Liver (tissue), 9 donors: Measurements from ENCODE around the gene S100A12. TPM values are rescaled to one million over a fixed set of nuclear protein-coding genes. Genes with fewer than 3 reads are reported as not detected.

Experiments
- DNase-seq: peaks from one replicate; pipeline ENCODE4 v3.0.0-alpha.2; 2017; ENCODE audit warnings: low spot score
- H3K27ac ChIP-seq, 2 donors: one replicate each; pipeline ENCODE4 v1.7.0; 2013; ENCODE audit warnings: inconsistent platforms in 2 of 2, low read length in 2 of 2, control low read depth in 1 of 2, low read depth in 1 of 2, mild to moderate bottlenecking in 1 of 2
- H3K27me3 ChIP-seq, 4 donors: one replicate each; pipeline versions ENCODE4 v1.6.1 to v1.7.0; 2013; ENCODE audit warnings: low read length in 3 of 4, inconsistent platforms in 1 of 4, mild to moderate bottlenecking in 1 of 4, moderate library complexity in 1 of 4; ENCODE audit not compliant: control insufficient read depth in 4 of 4, insufficient read depth in 4 of 4
- H3K36me3 ChIP-seq, 4 donors: one replicate each; pipeline versions ENCODE4 v1.6.1 to v1.7.0; 2013; ENCODE audit warnings: low read length in 3 of 4, mild to moderate bottlenecking in 3 of 4, low read depth in 1 of 4, moderate library complexity in 1 of 4; ENCODE audit not compliant: control insufficient read depth in 4 of 4, insufficient read depth in 3 of 4
- H3K4me1 ChIP-seq, 4 donors: one replicate each; pipeline versions ENCODE4 v1.6.1 to v1.7.0; 2013; ENCODE audit warnings: low read length in 3 of 4, mild to moderate bottlenecking in 3 of 4, moderate library complexity in 1 of 4; ENCODE audit not compliant: control insufficient read depth in 4 of 4, insufficient read depth in 4 of 4
- H3K4me3 ChIP-seq, 3 donors: one replicate each; pipeline versions ENCODE4 v1.6.1 to v1.7.0; 2013; ENCODE audit warnings: low read length in 3 of 3, control low read depth in 1 of 3, low read depth in 1 of 3, mild to moderate bottlenecking in 1 of 3
- H3K9ac ChIP-seq, 2 donors: one replicate each; pipeline ENCODE4 v1.7.0; 2013; ENCODE audit warnings: low read length in 2 of 2, mild to moderate bottlenecking in 2 of 2, moderate library complexity in 2 of 2, control low read depth in 1 of 2, low read depth in 1 of 2
- H3K9me3 ChIP-seq, 4 donors: one replicate each; pipeline versions ENCODE4 v1.6.1 to v1.7.0; 2013; ENCODE audit warnings: low read length in 3 of 4; ENCODE audit not compliant: control insufficient read depth in 4 of 4
- ATF3 ChIP-seq: IDR thresholded peaks from 2 replicates; pipeline ENCODE4 v1.6.1; 2016; ENCODE audit warnings: antibody characterized with exemption
- EGR1 ChIP-seq, 2 donors: IDR thresholded peaks; 2 replicates each; pipeline ENCODE4 v1.6.1; 2016 to 2018; ENCODE audit warnings: antibody characterized with exemption in 2 of 2, low read depth in 2 of 2
- FOXA1 ChIP-seq: IDR thresholded peaks from 2 replicates; pipeline ENCODE4 v1.6.1; 2016; ENCODE audit warnings: antibody characterized with exemption
- GABPA ChIP-seq, 2 donors: IDR thresholded peaks in 1 of 2; conservative IDR thresholded peaks in 1 of 2; 2 replicates each; pipeline ENCODE4 v1.6.1; 2016; ENCODE audit warnings: antibody characterized with exemption in 2 of 2, mild to moderate bottlenecking in 1 of 2, moderate library complexity in 1 of 2
- HNF4A ChIP-seq, 2 donors: conservative IDR thresholded peaks; 2 replicates each; pipeline ENCODE4 v1.6.1; 2016; ENCODE audit warnings: antibody characterized with exemption in 2 of 2, mild to moderate bottlenecking in 2 of 2
- HNF4G ChIP-seq: IDR thresholded peaks from 2 replicates; pipeline ENCODE4 v1.6.1; 2016; ENCODE audit warnings: antibody characterized with exemption
- JUND ChIP-seq, 2 donors: IDR thresholded peaks; 2 replicates each; pipeline ENCODE4 v1.6.1; 2016; ENCODE audit warnings: antibody characterized with exemption in 2 of 2
- MAX ChIP-seq: IDR thresholded peaks from 2 replicates; pipeline ENCODE4 v1.6.1; 2016; ENCODE audit warnings: antibody characterized with exemption
- NR2F2 ChIP-seq: IDR thresholded peaks from 2 replicates; pipeline ENCODE4 v1.6.1; 2016; ENCODE audit warnings: antibody characterized with exemption
- RAD21 ChIP-seq, 2 donors: IDR thresholded peaks; 2 replicates each; pipeline ENCODE4 v1.6.1; 2016; ENCODE audit warnings: antibody characterized with exemption in 2 of 2, mild to moderate bottlenecking in 2 of 2
- REST ChIP-seq: IDR thresholded peaks from 2 replicates; pipeline ENCODE4 v1.6.1; 2016; ENCODE audit warnings: antibody characterized with exemption, mild to moderate bottlenecking
- RXRA ChIP-seq, 2 donors: IDR thresholded peaks; 2 replicates each; pipeline ENCODE4 v1.6.1; 2017 to 2018; ENCODE audit warnings: antibody characterized with exemption in 2 of 2, mild to moderate bottlenecking in 1 of 2
- SP1 ChIP-seq: IDR thresholded peaks from 2 replicates; pipeline ENCODE4 v1.6.1; 2018; ENCODE audit warnings: antibody characterized with exemption, mild to moderate bottlenecking
- TAF1 ChIP-seq: conservative IDR thresholded peaks from 2 replicates; pipeline ENCODE4 v1.6.1; 2016; ENCODE audit warnings: antibody characterized with exemption, mild to moderate bottlenecking
- YY1 ChIP-seq: IDR thresholded peaks from 2 replicates; pipeline ENCODE4 v1.6.1; 2016; ENCODE audit warnings: antibody characterized with exemption, mild to moderate bottlenecking
- WGBS: extraction: QIAGEN DNeasy Blood & Tissue Kit; methylation state at CpG from one replicate; pipeline ENCODE4 v1.1.7; 2013; 5-methylcytosine and 5-hydroxymethylcytosine counted together
- polyA plus RNA-seq, 2 donors: library from polyadenylated mRNA; stranded (reverse) in 1 of 2; unstranded in 1 of 2; fragments of 200-250 nt in 1 of 2; fragments of >200 nt in 1 of 2; fragmentation: Nextera tagmentation in 1 of 2; extraction: Ambion mirVana in 1 of 2; gene quantifications; one replicate each; pipeline versions ENCODE4 v1.2.1 to v1.2.3, GENCODE V29; 2013 to 2015
- total RNA-seq, 2 donors: library from RNA; depleted of rRNA; stranded (reverse); fragments of >200 nt; gene quantifications; one replicate each; pipeline ENCODE4 v1.2.3, GENCODE V29; 2014
- TF ChIP-seq, protein P1 (sequence below): fragments of 150-350 bp; IDR thresholded peaks from 2 replicates; pipeline ENCODE4 v1.5.1; 2017; ENCODE audit warnings: improper control_type of control experiment, low read depth, low read length; ENCODE audit not compliant: missing input control
- TF ChIP-seq, protein P2 (sequence below): IDR thresholded peaks from 2 replicates; pipeline ENCODE4 v1.6.1; 2016; ENCODE audit warnings: antibody characterized with exemption
- donor health status: healthy.
- donor health status: healthy.
- donor health status: healthy.
- donor health status: healthy.
- donor health status: healthy.

Gene S100A12
- total RNA-seq: 10 to 100 TPM; 19.5 to 35.2 TPM
- 1 to 10 TPM; 3.3 to 4.7 TPM for polyA plus RNA-seq

DNA sequence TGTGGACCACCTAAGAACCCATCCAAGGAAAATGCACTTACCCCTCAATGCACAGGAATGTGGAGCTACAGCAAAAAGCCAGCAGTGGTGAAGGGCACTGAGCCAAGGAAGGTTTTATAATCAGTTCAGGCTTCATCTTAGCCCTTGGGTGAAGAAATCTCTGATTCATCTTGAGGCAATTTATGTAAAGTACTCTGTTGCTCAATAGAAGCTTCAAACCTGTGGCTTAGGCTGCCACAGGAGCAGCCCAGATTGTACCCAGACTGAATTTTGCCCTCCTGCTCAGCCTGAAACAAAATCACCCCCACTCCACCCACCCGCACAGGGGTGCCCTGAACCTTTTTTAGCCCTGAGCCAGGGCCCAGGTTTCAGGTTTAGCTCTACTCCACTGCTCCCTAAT is at the start of gene S100A12:
S100A12 (minus strand) TSS at position 111 of the 400 bp plus-strand sequence. CDS start 1,029 bp downstream, outside the sequence.
- WGBS: 81% methylated on average over 1 of the region's 1 CpG
- no peak within 1 kb of the TSS for H3K9ac ChIP-seq
- H3K36me3 ChIP-seq: no peaks in the 10 kb centered on the region
- H3K27ac ChIP-seq: peak within 1 kb of the TSS in 1 of 2 donors; percentile 50
- peaks cover 0 to 4% (median 1%) of the 10 kb centered on the region in 4 donors for H3K27me3 ChIP-seq
- TF ChIP-seq, protein P1, sequence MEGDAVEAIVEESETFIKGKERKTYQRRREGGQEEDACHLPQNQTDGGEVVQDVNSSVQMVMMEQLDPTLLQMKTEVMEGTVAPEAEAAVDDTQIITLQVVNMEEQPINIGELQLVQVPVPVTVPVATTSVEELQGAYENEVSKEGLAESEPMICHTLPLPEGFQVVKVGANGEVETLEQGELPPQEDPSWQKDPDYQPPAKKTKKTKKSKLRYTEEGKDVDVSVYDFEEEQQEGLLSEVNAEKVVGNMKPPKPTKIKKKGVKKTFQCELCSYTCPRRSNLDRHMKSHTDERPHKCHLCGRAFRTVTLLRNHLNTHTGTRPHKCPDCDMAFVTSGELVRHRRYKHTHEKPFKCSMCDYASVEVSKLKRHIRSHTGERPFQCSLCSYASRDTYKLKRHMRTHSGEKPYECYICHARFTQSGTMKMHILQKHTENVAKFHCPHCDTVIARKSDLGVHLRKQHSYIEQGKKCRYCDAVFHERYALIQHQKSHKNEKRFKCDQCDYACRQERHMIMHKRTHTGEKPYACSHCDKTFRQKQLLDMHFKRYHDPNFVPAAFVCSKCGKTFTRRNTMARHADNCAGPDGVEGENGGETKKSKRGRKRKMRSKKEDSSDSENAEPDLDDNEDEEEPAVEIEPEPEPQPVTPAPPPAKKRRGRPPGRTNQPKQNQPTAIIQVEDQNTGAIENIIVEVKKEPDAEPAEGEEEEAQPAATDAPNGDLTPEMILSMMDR: no peak
- TF ChIP-seq, protein P2, sequence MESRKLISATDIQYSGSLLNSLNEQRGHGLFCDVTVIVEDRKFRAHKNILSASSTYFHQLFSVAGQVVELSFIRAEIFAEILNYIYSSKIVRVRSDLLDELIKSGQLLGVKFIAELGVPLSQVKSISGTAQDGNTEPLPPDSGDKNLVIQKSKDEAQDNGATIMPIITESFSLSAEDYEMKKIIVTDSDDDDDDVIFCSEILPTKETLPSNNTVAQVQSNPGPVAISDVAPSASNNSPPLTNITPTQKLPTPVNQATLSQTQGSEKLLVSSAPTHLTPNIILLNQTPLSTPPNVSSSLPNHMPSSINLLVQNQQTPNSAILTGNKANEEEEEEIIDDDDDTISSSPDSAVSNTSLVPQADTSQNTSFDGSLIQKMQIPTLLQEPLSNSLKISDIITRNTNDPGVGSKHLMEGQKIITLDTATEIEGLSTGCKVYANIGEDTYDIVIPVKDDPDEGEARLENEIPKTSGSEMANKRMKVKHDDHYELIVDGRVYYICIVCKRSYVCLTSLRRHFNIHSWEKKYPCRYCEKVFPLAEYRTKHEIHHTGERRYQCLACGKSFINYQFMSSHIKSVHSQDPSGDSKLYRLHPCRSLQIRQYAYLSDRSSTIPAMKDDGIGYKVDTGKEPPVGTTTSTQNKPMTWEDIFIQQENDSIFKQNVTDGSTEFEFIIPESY: no peak
- TF ChIP-seq GABPA (IDR thresholded peaks at IDR 0.05 in 1 of 2, conservative IDR thresholded peaks at IDR 0.05 in 1 of 2) (no peak), TAF1 (no peak), HNF4G (no peak), REST (no peak), RAD21 (IDR thresholded peaks at IDR 0.05) (no peak), EGR1 (IDR thresholded peaks at IDR 0.05; ENCODE audit: low read depth in 2 of 2) (no peak), RXRA (IDR thresholded peaks at IDR 0.05) (no peak), NR2F2 (no peak), HNF4A (conservative IDR thresholded peaks at IDR 0.05) (no peak), FOXA1 (no peak), ATF3 (no peak), SP1 (no peak)
- DNase-seq: no peak
- H3K4me3 ChIP-seq: no peak within 1 kb of the TSS
- H3K9me3 ChIP-seq: peaks cover 0 to 2% (median under 1%) of the 10 kb centered on the region in 4 donors
- no peaks in the 10 kb centered on the region for H3K4me1 ChIP-seq

DNA sequence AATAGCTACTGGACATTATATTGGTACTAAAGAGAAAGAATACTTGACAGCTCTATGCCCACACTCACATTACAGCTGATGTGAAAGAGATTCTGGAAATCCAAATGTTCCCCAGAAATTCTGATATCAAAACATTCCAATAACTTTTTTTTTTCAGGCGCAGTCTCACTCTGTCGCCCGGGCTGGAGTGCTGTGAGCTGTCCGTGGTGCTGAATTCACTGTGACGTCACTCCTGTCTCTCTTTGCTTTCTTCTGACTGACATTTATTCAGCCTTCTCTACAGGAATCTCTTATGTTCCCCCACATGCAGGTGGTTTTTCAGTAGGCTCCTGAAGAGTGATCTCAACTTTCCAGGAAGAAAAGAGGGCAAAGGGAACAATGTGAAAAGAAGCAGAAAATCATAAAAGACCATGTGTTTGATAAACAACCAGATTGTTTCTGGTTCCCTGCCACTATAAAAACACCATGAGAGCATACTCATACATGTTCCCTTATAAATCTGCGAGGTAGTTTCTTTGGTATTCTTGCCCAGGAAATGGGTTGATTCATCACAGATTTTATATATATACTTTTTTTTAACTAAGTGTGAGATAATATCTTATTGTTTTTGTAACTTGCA is 47.1 kb upstream of the S100A12 start:
- 5% methylated on average over 6 of the region's 6 CpGs for WGBS

More for the DNA sequence above, 47.1 kb upstream of the S100A12 start:
- Histone ChIP-seq H3K9me3 (no peaks in the 10 kb centered on the region), H3K27ac (no peak overlapping the region), H3K36me3 (no peaks in the 10 kb centered on the region), H3K9ac (no peak overlapping the region), H3K4me1 (no peaks in the 10 kb centered on the region), H3K4me3 (no peak overlapping the region), H3K27me3 (no peaks in the 10 kb centered on the region)
- DNase-seq: peak; percentile 78
- TF ChIP-seq TAF1: no peak
- peak; percentile 100 for TF ChIP-seq REST
- TF ChIP-seq EGR1 (IDR thresholded peaks at IDR 0.05; ENCODE audit: low read depth in 2 of 2): no peak
- TF ChIP-seq JUND (IDR thresholded peaks at IDR 0.05): peak in 1 of 2 donors; percentile 20
- no peak for TF ChIP-seq RXRA (IDR thresholded peaks at IDR 0.05)
- no peak for TF ChIP-seq SP1
- TF ChIP-seq FOXA1: no peak
- TF ChIP-seq YY1: no peak
- TF ChIP-seq MAX: no peak
- TF ChIP-seq RAD21 (IDR thresholded peaks at IDR 0.05): no peak
- TF ChIP-seq, protein P1: no peak
